Measurements from ENCODE around the gene PRDM15.

Gene PRDM15

GRCh38 chr21:41836166-41837015 is 42.8 kb downstream of the PRDM15 start:
- DNase-seq = no peak

- DNase-seq = no peak
Observed at GRCh38 chr21:41835711-41836154, 43.4 kb downstream of the PRDM15 start.

GRCh38 chr21:41834926-41835663 is 44.0 kb downstream of the PRDM15 start:
- no peak for DNase-seq

- DNase-seq = no peak
Observed at GRCh38 chr21:41834252-41834925, 44.8 kb downstream of the PRDM15 start.

GRCh38 chr21:41833497-41834115 is 45.5 kb downstream of the PRDM15 start:
- no peak for DNase-seq

- no peak for DNase-seq
Observed at GRCh38 chr21:41832596-41833496, 46.3 kb downstream of the PRDM15 start.

GRCh38 chr21:41831866-41832595 is 47.1 kb downstream of the PRDM15 start:
- no peak for DNase-seq

- no peak for DNase-seq
Observed at GRCh38 chr21:41831453-41831831, 47.7 kb downstream of the PRDM15 start.

- no peak for DNase-seq
Observed at GRCh38 chr21:41830764-41831452, 48.2 kb downstream of the PRDM15 start.

- no peak for DNase-seq
Observed at GRCh38 chr21:41830145-41830707, 48.9 kb downstream of the PRDM15 start.

GRCh38 chr21:41828884-41829360 is 50.2 kb downstream of the PRDM15 start:
- DNase-seq = no peak

- DNase-seq = no peak
Observed at GRCh38 chr21:41827951-41828883, 50.9 kb downstream of the PRDM15 start.

- DNase-seq = no peak
Observed at GRCh38 chr21:41825881-41826280, 53.3 kb downstream of the PRDM15 start.

GRCh38 chr21:41825216-41825615 is 53.9 kb downstream of the PRDM15 start:
- no peak for DNase-seq

- no peak for DNase-seq
Observed at GRCh38 chr21:41824466-41825207, 54.5 kb downstream of the PRDM15 start.

GRCh38 chr21:41823906-41824305 is 55.2 kb downstream of the PRDM15 start:
- DNase-seq = no peak

GRCh38 chr21:41823166-41823565 is 56.0 kb downstream of the PRDM15 start:
- DNase-seq = no peak

- no peak for DNase-seq
Observed at GRCh38 chr21:41821756-41822431, 57.2 kb downstream of the PRDM15 start.

All from activated T-cell treated with anti-CD3 and anti-CD28 coated beads for 4 hours (primary cell).